SK-MEL-5 (cell line): ENCODE measurements around the gene TRIM59. TPM values are rescaled to one million over a fixed set of nuclear protein-coding genes. Genes with fewer than 3 reads are reported as not detected.

Source experiments
- DNase-seq: peaks from one replicate; pipeline ENCODE4 v3.0.0-alpha.2; 2016; ENCODE audit warnings: low read depth, low spot score
- in situ Hi-C: cut with HindIII; loops from 2 replicates; pipeline ENCODE4 v1.10.0; 2016; ENCODE audit warnings: low sequenced_read_pairs, high pct_unique_total_duplicates, low pct_unique_long_range_greater_than_20kb
- small RNA-seq, 2 experiments: library from RNA; depleted of rRNA; stranded (forward); fragments of <200 nt; gene quantifications; one replicate each; pipeline ENCODE3, GENCODE V24; 2014
- total RNA-seq: library from RNA; depleted of rRNA; stranded (reverse); fragments of >200 nt; shearing (Covaris generic); gene quantifications from 2 replicates; pipeline ENCODE4 v1.2.3, GENCODE V29; 2014; rRNA removed

The TRIM59 gene
- total RNA-seq, 1 experiment from 2014 or later, result 3.2 TPM

- no peak for DNase-seq
- in situ Hi-C loops, result no loop called here
Measured at GRCh38 chr3:160394009-160394392, 55.6 kb downstream of the TRIM59 start.

DNA sequence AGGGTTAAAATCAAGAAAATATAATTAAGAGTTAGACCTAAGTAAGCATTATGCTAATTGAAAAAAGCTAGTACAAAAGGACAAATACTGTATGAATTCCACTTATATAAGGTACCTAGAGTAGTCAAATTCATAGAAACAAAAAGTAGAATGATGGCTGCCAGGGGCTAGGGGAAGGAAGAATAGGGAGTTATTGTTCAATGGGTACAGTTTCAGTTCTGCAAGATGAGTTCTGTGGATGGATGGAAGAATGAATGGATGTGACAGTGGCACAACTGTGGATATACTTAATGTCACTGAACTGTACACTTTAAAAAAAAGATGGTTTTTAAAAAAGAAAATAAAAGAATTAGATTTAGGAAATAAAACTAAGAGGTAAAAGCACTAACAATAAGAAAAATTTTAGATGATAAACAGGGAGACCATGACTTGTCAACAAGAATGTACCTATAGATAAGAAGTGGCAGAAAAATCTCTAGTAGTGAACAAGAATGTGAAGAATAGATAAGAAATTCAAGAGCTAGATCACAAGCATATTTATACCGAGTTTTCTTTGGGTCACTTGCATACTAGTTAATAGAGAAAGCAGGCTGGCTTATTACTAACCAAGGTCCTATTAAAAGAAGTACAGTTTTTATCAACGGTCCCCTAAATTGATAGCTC, 56.1 kb downstream of the TRIM59 start:
- in situ Hi-C loops, result no loop called here
- no peak for DNase-seq

- in situ Hi-C loops, result no loop called here
- DNase-seq, result no peak
Measured at GRCh38 chr3:160392798-160393197, 56.8 kb downstream of the TRIM59 start.

DNA sequence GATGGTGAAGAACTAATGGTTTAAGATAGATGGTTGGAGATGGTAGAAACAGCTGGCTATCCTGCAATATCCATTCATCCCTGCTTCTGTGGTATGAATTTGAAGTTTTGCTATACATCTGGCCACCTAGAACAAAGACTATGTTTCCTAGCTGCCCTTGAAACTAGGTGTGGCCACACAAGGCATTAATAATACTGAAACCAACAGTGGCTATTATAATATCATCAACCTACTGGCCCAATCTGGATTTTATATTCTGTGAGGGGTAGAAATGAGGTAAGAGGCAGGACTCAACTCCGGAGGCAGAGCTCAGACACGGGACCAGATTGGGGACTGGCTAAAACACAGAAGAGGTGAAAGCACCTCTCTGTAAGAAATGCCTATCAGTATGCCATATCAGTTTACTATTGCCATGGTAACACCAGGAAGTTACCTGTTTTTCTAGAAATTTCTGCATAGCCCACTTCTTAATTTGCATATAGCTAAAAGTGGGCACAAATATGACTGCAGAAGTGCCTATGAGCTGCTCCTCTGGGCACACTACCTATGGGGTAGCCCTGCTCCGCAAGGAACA, 58.9 kb downstream of the TRIM59 start:
- in situ Hi-C loops, result no loop called here
- DNase-seq, result no peak

Small RNAs within 50 kb of the gene (small RNA-seq; reads per million reads assigned to genes)
- 0.41 to 33.9 reads per million in 2 experiments for gene MIR15B
- 0.08 to 5.8 reads per million in 2 experiments for gene MIR16-2
- gene RNU7-136P, result 0 reads per million in 2 experiments

Other genes with a start within 250 kb of the TRIM59 start
- 0.21 and 0.40 TPM in 2 replicates for gene C3orf80, start 224.4 kb downstream of the TRIM59 start, total RNA-seq
- gene IFT80, start 50.6 kb downstream of the TRIM59 start, total RNA-seq, result 12.8 and 19.3 TPM in 2 replicates
- 58.0 and 59.1 TPM in 2 replicates for gene SMC4, start 50.1 kb downstream of the TRIM59 start, total RNA-seq
- gene KPNA4, start 115.8 kb upstream of the TRIM59 start, total RNA-seq, result 27.2 and 29.8 TPM in 2 replicates
- gene ARL14, start 227.4 kb upstream of the TRIM59 start, total RNA-seq, result not detected in 2 replicates